ENCODE measurements around the gene SMIM15.

- TF ChIP-seq, protein P1, sequence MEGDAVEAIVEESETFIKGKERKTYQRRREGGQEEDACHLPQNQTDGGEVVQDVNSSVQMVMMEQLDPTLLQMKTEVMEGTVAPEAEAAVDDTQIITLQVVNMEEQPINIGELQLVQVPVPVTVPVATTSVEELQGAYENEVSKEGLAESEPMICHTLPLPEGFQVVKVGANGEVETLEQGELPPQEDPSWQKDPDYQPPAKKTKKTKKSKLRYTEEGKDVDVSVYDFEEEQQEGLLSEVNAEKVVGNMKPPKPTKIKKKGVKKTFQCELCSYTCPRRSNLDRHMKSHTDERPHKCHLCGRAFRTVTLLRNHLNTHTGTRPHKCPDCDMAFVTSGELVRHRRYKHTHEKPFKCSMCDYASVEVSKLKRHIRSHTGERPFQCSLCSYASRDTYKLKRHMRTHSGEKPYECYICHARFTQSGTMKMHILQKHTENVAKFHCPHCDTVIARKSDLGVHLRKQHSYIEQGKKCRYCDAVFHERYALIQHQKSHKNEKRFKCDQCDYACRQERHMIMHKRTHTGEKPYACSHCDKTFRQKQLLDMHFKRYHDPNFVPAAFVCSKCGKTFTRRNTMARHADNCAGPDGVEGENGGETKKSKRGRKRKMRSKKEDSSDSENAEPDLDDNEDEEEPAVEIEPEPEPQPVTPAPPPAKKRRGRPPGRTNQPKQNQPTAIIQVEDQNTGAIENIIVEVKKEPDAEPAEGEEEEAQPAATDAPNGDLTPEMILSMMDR (IDR thresholded peaks at IDR 0.05; ENCODE audit: insufficient read depth, low read length), result no peak
- TF ChIP-seq POLR2AphosphoS5 (IDR thresholded peaks at IDR 0.05; ENCODE audit: low read depth) (no peak), REST (IDR thresholded peaks at IDR 0.05; ENCODE audit: insufficient replicate concordance, low read depth) (no peak), GABPA (IDR thresholded peaks at IDR 0.05; ENCODE audit: low read depth) (no peak), SPI1 (IDR thresholded peaks at IDR 0.05; ENCODE audit: borderline replicate concordance, low read depth) (no peak)
Observed at GRCh38 chr5:61132559-61132958, 29.7 kb downstream of the SMIM15 start.
